GM21515 (cell line): ENCODE data around the gene SLC25A27.

Experiments
- ATAC-seq: cut with Tn5 transposase; IDR thresholded peaks from one replicate; pipeline ENCODE4 v1.9.1; 2021; ENCODE audit not compliant: unreplicated experiment

SLC25A27 gene

DNA sequence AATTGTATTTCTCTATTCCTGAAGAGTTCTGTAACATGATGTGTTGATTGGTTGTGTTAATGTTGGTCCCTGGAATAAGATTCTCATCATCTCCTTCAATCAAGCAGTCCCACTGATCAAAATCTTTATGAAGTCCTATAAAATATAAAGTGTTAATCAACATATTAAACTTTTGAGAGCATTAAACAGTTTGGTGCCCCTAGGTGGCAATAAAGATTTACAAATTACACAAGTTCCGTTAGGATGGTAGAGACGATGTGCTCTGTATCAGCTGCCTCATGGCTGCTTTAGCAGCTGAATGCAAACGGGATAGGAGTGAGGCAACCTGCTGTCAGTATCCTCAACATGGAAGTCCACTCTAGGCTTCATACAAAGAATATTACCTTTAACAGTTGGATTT lies 51.8 kb downstream of the SLC25A27 start:
- ATAC-seq: no peak

DNA sequence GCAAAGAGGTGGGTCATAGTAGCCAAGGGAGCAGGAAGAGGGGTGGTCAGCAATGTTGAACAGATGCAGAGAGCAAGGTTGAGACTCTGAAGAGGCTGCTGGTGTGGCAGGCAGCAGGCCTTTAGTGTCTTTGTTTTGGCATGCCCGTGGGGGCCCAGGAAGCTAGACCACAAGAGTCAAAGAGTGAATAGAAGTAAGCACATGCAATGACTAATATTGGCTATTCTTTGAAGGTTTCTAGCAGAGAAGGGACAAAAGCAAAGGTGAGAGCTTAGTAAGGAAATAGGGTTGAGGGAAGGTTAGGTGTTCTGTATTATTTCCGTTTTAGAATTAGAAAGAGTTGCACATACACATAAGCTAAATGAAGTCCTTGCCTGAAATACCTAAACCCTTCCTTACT lies 53.7 kb downstream of the SLC25A27 start:
- no peak for ATAC-seq

DNA sequence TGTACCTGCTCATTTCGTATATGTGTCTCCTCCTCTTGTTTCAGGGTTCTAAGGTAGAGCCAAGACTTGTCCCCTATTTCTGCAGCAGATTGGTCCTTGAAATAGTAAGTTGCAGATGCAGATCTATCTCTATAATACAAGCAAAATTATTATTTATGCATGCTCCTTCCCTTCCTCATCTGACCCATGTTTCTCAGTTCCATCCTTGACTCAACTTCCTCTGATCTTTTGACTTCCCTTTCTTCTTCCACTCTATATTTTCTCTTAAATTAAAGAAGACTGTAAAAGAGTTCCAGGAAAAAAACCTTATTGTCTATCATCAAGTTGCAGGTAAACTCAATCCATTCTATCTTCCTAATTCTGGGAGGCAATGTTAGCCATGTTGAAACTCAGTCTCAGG lies 58.7 kb downstream of the SLC25A27 start:
- no peak for ATAC-seq

DNA sequence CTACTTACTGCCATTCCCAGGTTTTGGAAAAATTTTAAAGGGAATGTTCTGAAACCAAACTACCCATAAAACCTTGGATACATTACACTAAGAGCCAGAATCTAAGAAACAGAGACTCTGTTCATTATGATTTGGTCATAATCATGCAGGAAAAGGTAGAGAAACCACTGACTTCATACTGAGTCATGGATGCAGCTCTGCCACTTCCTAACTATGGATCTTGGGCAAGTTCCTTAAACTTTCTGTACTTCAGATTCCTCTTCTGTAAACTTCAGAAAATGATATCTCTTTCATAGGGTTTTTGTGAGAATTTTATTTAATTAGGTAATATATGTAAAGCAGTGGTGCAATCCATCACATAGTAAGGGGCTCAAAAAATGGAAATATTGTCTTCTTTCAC lies 62.4 kb downstream of the SLC25A27 start:
- ATAC-seq: no peak

DNA sequence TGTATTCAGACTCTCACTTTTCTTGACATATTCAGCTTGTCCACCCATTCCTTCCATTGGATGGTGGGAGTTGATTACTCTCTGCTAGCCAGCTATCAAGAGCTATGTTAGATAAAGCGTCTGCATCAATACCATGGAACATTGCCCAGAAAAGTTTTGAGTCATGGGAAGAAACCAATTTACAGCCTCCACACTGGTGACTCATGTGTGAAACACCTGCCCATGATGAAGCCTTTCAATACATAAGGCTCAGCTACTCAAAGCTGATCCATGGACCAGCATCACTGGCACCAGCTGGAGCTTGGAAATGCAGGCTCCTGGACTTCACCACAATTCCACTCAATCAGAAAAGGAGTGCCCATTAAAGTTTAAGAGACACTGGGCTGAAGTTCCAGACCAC lies 66.3 kb downstream of the SLC25A27 start:
- ATAC-seq: no peak

DNA sequence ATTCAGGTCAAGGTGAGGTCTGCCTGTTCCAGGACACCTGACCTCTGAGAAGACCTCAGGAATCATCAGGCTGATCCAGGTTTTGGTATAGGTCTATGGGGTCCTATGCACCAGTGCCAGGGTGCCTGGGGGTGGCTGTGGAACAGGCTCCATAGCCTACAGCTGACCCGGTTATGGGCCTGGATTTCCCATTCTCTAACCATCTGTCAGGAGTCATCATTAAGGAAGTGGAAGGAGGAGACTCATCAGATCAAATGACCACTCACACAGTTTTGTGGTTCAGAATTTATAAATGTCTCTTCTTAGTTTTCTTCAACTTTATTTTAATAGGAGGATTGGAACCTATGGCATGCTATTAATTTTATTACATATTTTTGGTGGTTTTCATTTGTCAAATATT lies 67.6 kb downstream of the SLC25A27 start:
- ATAC-seq: no peak
